Keratinocyte (primary cell): Measurements from ENCODE around the gene GLI3.

Source experiments
- EZH2 ChIP-seq: IDR thresholded peaks from one replicate; pipeline ENCODE4 v1.6.1; 2012; ENCODE audit warnings: inconsistent platforms, mild to moderate bottlenecking, low read length, moderate library complexity
- TF ChIP-seq, protein P1 (sequence below), 3 experiments: IDR thresholded peaks in 1 of 3; conservative IDR thresholded peaks in 1 of 3; optimal IDR thresholded peaks in 1 of 3; 2 replicates in 2 of 3; 3 replicates in 1 of 3; pipeline versions ENCODE3 to v1.5.1; 2011; ENCODE audit warnings: low read length in 3 of 3, mild to moderate bottlenecking in 3 of 3, moderate library complexity in 2 of 3, control low read depth in 1 of 3, inconsistent platforms in 1 of 3; ENCODE audit not compliant: insufficient read depth in 2 of 3; ENCODE audit errors: extremely low read depth in 1 of 3

DNA sequence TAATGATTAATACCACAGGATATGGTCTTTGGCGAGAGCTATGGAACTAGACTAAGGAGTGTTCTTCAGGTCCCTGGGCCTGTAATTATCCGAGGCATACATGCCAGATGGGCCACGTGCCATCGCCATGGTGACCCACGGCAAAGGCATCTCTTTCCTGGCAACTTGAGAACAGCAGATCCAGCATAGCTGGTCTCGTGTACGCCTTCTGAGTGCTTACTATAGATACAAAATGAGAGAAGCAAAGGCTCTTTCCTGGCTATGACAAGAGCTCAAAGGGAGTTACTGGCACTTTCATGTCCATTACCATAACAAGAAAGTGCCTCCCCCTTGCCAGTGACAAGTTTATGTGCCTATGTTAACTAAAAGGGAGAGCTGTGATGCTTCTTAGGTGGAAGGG, 26.0 kb upstream of the GLI3 start:
- TF ChIP-seq, protein P1, sequence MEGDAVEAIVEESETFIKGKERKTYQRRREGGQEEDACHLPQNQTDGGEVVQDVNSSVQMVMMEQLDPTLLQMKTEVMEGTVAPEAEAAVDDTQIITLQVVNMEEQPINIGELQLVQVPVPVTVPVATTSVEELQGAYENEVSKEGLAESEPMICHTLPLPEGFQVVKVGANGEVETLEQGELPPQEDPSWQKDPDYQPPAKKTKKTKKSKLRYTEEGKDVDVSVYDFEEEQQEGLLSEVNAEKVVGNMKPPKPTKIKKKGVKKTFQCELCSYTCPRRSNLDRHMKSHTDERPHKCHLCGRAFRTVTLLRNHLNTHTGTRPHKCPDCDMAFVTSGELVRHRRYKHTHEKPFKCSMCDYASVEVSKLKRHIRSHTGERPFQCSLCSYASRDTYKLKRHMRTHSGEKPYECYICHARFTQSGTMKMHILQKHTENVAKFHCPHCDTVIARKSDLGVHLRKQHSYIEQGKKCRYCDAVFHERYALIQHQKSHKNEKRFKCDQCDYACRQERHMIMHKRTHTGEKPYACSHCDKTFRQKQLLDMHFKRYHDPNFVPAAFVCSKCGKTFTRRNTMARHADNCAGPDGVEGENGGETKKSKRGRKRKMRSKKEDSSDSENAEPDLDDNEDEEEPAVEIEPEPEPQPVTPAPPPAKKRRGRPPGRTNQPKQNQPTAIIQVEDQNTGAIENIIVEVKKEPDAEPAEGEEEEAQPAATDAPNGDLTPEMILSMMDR (optimal IDR thresholded peaks at IDR 0.05 in 1 of 3, IDR thresholded peaks at IDR 0.05 in 1 of 3, conservative IDR thresholded peaks at IDR 0.05 in 1 of 3; ENCODE audit: extremely low read depth in 1 of 3, insufficient read depth in 2 of 3, low read length in 3 of 3), result no peak
- no peak for TF ChIP-seq EZH2
